Urothelium cell line (cell line): ENCODE measurements around the gene FRMD4A.
"Not testable (repeated sequence)": the region's sequence is repeated elsewhere in the genome, so short reads cannot be mapped to it uniquely, and the experiment has no call there.

Source experiments
- DNase-seq: peaks from one replicate; pipeline ENCODE4 v3.0.0; 2011; ENCODE audit warnings: low spot score, mixed read lengths
- FAIRE-seq: peaks from 2 replicates; lab custom pipeline; 2011; peaks lifted over from hg19 to GRCh38; lab: Jason Lieb, UNC

FRMD4A gene

GRCh38 chr10:13775786-13776775 is 554.6 kb downstream of the FRMD4A start:
- FAIRE-seq: peak; percentile 44
- peak; percentile 62 for DNase-seq

- DNase-seq: no peak
- FAIRE-seq: no peak
Measured at GRCh38 chr10:13774303-13774893, 556.3 kb downstream of the FRMD4A start.

GRCh38 chr10:13773496-13774170 is 557.1 kb downstream of the FRMD4A start:
- DNase-seq: no peak
- FAIRE-seq: no peak

GRCh38 chr10:13773043-13773442 is 557.7 kb downstream of the FRMD4A start:
- peak; percentile 35 for DNase-seq
- no peak for FAIRE-seq

- DNase-seq (no peak), FAIRE-seq (no peak)
Measured at GRCh38 chr10:13771992-13772391, 558.7 kb downstream of the FRMD4A start.

- FAIRE-seq: no peak
- DNase-seq: no peak
Measured at GRCh38 chr10:13770760-13771493, 559.8 kb downstream of the FRMD4A start.

- FAIRE-seq: no peak
Measured at GRCh38 chr10:13769946-13770345, 560.8 kb downstream of the FRMD4A start.

GRCh38 chr10:13767676-13768178 is 563.0 kb downstream of the FRMD4A start:
- DNase-seq: no peak
- FAIRE-seq: no peak

More at GRCh38 chr10:13769946-13770345, 560.8 kb downstream of the FRMD4A start:
- DNase-seq: no peak

GRCh38 chr10:13767148-13767547 is 563.6 kb downstream of the FRMD4A start:
- DNase-seq, FAIRE-seq: not testable (repeated sequence)

GRCh38 chr10:13765641-13766341 is 564.9 kb downstream of the FRMD4A start:
- no peak for DNase-seq
- FAIRE-seq: no peak

GRCh38 chr10:13761490-13762091 is 569.1 kb downstream of the FRMD4A start:
- DNase-seq (no peak), FAIRE-seq (no peak)

- DNase-seq: no peak
- FAIRE-seq: no peak
Measured at GRCh38 chr10:13759168-13759567, 571.6 kb downstream of the FRMD4A start.

- DNase-seq: no peak
- no peak for FAIRE-seq
Measured at GRCh38 chr10:13758756-13759155, 572.0 kb downstream of the FRMD4A start.

- FAIRE-seq: no peak
- DNase-seq: peak; percentile 48
Measured at GRCh38 chr10:13758312-13758711, 572.4 kb downstream of the FRMD4A start.

- FAIRE-seq (no peak), DNase-seq (no peak)
Measured at GRCh38 chr10:13754277-13754676, 576.4 kb downstream of the FRMD4A start.

- no peak for DNase-seq
- FAIRE-seq: no peak
Measured at GRCh38 chr10:13751191-13751764, 579.4 kb downstream of the FRMD4A start.

- FAIRE-seq (no peak), DNase-seq (no peak)
Measured at GRCh38 chr10:13750299-13751190, 580.2 kb downstream of the FRMD4A start.

- no peak for DNase-seq
- FAIRE-seq: no peak
Measured at GRCh38 chr10:13745271-13745670, 585.5 kb downstream of the FRMD4A start.
